SK-N-SH (cell line): ENCODE data around the gene UBAC2. TPM values are rescaled to one million over a fixed set of nuclear protein-coding genes. Genes with fewer than 3 reads are reported as not detected.
"Not testable (repeated sequence)": the region's sequence is repeated elsewhere in the genome, so short reads cannot be mapped to it uniquely, and the experiment has no call there.

Experiments used
- CTCF ChIA-PET: fragments of 300-600, 350-600 bp; formaldehyde crosslinking; extraction: SDS; loops from one replicate; lab custom pipeline; 2021; lab: Yijun Ruan, JAX
- POLR2A ChIA-PET: fragments of 350-600 bp; sonication (Branson Sonifier 250); formaldehyde crosslinking; extraction: SDS; loops from one replicate; lab custom pipeline; 2020; ENCODE audit warnings: antibody characterized with exemption, inconsistent platforms; lab: Yijun Ruan, JAX
- DNase-seq: peaks from one replicate; pipeline ENCODE4 v3.0.0; 2012
- H2AFZ ChIP-seq: fragments of 200-600 bp; sonication (generic); 2 replicates; pipeline ENCODE4 v1.8.1; 2016; ENCODE audit warnings: antibody characterized with exemption, mild to moderate bottlenecking, low read depth
- H3F3A ChIP-seq: fragments of 200-600 bp; sonication (generic); replicated peaks from 2 replicates; pipeline ENCODE3; 2016; ENCODE audit warnings: antibody characterized with exemption, mild to moderate bottlenecking; ENCODE audit not compliant: insufficient read depth
- H3K27ac ChIP-seq, 2 experiments: fragments of 200-500 bp in 1 of 2; fragments of 200-600 bp in 1 of 2; sonication (Bioruptor generic) in 1 of 2; sonication (generic), shearing (Covaris generic) in 1 of 2; 2 replicates each; pipeline versions ENCODE4 v1.5.1 to v1.6.1; 2014 to 2016; ENCODE audit warnings: low read depth in 2 of 2, inconsistent platforms in 1 of 2, low read length in 1 of 2, mild to moderate bottlenecking in 1 of 2, mixed read lengths in 1 of 2
- H3K27me3 ChIP-seq: fragments of 200-600 bp; sonication (generic), shearing (Covaris generic); 2 replicates; pipeline ENCODE4 v1.6.1; 2016; ENCODE audit warnings: mixed run types; ENCODE audit not compliant: insufficient read depth
- H3K36me3 ChIP-seq, 2 experiments: fragments of 200-500 bp in 1 of 2; fragments of 200-600 bp in 1 of 2; sonication (Bioruptor generic) in 1 of 2; sonication (generic) in 1 of 2; replicated peaks in 1 of 2; 2 replicates each; pipeline versions ENCODE3 to v1.5.1; 2014 to 2016; ENCODE audit warnings: low read length in 1 of 2, mild to moderate bottlenecking in 1 of 2; ENCODE audit not compliant: insufficient read depth in 2 of 2, control insufficient read depth in 1 of 2
- H3K4me1 ChIP-seq, 2 experiments: fragments of 200-500 bp in 1 of 2; fragments of 200-600 bp in 1 of 2; sonication (Bioruptor generic) in 1 of 2; sonication (generic), shearing (Covaris generic) in 1 of 2; 2 replicates each; pipeline versions ENCODE4 v1.5.1 to v1.6.1; 2014 to 2016; ENCODE audit warnings: low read depth in 1 of 2, low read length in 1 of 2, mixed run types in 1 of 2; ENCODE audit not compliant: insufficient read depth in 2 of 2, control insufficient read depth in 1 of 2
- H3K4me2 ChIP-seq: fragments of 200-600 bp; sonication (generic), shearing (Covaris generic); 2 replicates; pipeline ENCODE4 v1.6.1; 2017; ENCODE audit warnings: mixed run types
- H3K4me3 ChIP-seq, 2 experiments: fragments of 200-500 bp in 1 of 2; fragments of 200-600 bp in 1 of 2; sonication (Bioruptor generic) in 1 of 2; sonication (generic), shearing (Covaris generic) in 1 of 2; 2 replicates each; pipeline versions ENCODE4 v1.5.1 to v1.8.1; 2014 to 2016; ENCODE audit warnings: low read depth in 2 of 2, inconsistent platforms in 1 of 2, low read length in 1 of 2, mild to moderate bottlenecking in 1 of 2, mixed read lengths in 1 of 2, moderate library complexity in 1 of 2
- H3K79me2 ChIP-seq: fragments of 200-600 bp; sonication (generic); 2 replicates; pipeline ENCODE4 v1.8.1; 2017; ENCODE audit warnings: mild to moderate bottlenecking; ENCODE audit not compliant: insufficient read depth
- H3K9ac ChIP-seq: fragments of 200-600 bp; sonication (generic); 2 replicates; pipeline ENCODE4 v1.6.1; 2017; ENCODE audit warnings: mixed run types
- H3K9me2 ChIP-seq: fragments of 200-600 bp; sonication (generic); 2 replicates; pipeline ENCODE4 v1.6.1; 2017; ENCODE audit warnings: mixed run types
- H3K9me3 ChIP-seq: fragments of 200-600 bp; sonication (generic); 2 replicates; pipeline ENCODE4 v1.6.1; 2017; ENCODE audit warnings: mixed run types, mild to moderate bottlenecking, moderate library complexity
- H4K20me1 ChIP-seq: fragments of 200-600 bp; sonication (generic); 2 replicates; pipeline ENCODE4 v1.6.1; 2017; ENCODE audit warnings: mild to moderate bottlenecking, mixed run types; ENCODE audit not compliant: insufficient read depth
- CTCF ChIP-seq: fragments of 200-600 bp; sonication (generic); IDR thresholded peaks from 2 replicates; pipeline ENCODE4 v1.6.1; 2017; ENCODE audit warnings: antibody characterized with exemption, mild to moderate bottlenecking, moderate library complexity
- FOXM1 ChIP-seq: IDR thresholded peaks from 2 replicates; pipeline ENCODE4 v1.4.0; 2012; ENCODE audit warnings: low read depth, mild to moderate bottlenecking
- POLR2AphosphoS5 ChIP-seq: IDR thresholded peaks from 2 replicates; pipeline ENCODE4 v1.6.1; 2012; ENCODE audit warnings: low read depth, low read length
- RCOR1 ChIP-seq: fragments of 150-350 bp; IDR thresholded peaks from 2 replicates; pipeline ENCODE4 v1.6.1; 2017; ENCODE audit warnings: antibody characterized with exemption, low read length
- SMC3 ChIP-seq: IDR thresholded peaks from 2 replicates; pipeline ENCODE4 v1.6.1; 2012; ENCODE audit warnings: low read depth, low read length, improper control_type of control experiment
- TCF12 ChIP-seq: IDR thresholded peaks from 2 replicates; pipeline ENCODE4 v1.4.0; 2012
- TEAD4 ChIP-seq: IDR thresholded peaks from 2 replicates; pipeline ENCODE4 v1.4.0; 2012; ENCODE audit warnings: mild to moderate bottlenecking, borderline replicate concordance; ENCODE audit not compliant: insufficient read depth
- WGBS: methylation state at CpG from one replicate; pipeline ENCODE4 v1.1.6; 2017; ENCODE audit warnings: low lambda C conversion rate; 5-methylcytosine and 5-hydroxymethylcytosine counted together
- polyA plus RNA-seq, 3 experiments: library from polyadenylated mRNA; depleted of rRNA; stranded (reverse); fragments of >200 nt; gene quantifications; 2 replicates each; pipeline ENCODE4 v1.2.3, GENCODE V29; 2012
- TF ChIP-seq, protein P1 (sequence below): fragments of 150-350 bp; IDR thresholded peaks from 2 replicates; pipeline ENCODE4 v1.6.1; 2017; ENCODE audit warnings: antibody characterized with exemption, low read length, low read depth, borderline replicate concordance

UBAC2 gene
- polyA plus RNA-seq, 1 of the 3 experiments (the other 2 are of a cell fraction), result 79.0 TPM

DNA sequence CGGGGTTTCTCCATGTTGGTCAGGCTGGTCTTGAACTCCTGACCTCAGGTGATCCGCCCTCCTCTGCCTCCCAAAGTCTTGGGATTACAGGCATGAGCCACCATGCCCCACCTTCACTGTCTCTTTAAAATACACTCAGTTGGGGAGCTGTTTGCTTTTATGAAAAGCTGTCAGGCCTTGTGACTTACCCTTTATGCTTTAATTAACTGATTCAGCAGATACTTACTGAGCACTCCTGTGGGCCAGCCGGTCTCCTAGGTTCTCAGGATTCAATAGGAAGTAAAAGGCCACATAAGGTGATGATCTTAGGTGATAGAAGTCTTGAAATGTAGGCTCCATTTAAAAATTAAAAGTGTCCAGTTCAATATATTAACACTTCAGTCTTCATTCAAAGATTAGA lies 7.5 kb downstream of the UBAC2 start (continued):
- TF ChIP-seq CTCF, result no peak
- no peak for TF ChIP-seq POLR2AphosphoS5

DNA sequence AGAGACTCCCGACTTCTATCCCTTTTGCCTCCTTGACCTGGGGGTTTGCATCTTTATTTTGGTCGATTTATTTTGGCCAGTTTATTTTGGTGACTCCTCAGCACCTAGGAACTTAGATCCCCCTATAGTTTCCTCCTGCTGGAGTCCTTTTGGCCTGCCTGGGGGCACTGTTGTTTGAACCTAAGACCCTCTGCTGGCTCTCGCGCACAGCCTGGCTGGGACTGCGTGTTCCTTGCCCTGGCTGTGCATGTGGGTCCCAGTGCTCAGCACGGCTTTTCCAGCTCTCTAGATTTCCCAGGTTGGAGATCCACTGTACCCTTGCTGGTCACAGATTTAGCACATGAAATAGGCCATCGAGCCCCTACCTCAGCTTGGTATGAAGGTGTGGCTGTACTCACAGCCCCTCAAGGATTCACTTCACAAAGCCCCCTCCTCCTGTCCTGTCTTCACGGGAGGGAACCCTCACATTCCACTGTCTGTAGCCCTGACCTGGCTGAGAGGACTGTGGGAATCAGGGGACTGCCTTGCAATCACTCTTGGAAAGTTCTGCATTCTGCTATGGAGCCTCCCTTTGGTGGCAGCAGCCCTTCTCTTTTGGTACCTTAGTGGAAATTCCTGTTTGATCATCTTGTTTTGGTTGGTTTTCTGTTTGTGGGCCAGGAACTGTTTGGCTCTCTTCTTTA lies 8.3 kb downstream of the UBAC2 start:
- H3K9ac ChIP-seq, result no peak overlapping the region
- 84% methylated on average over 7 of the region's 8 CpGs for WGBS
- no peaks in the 10 kb centered on the region; a peak in 1 of 4 replicates for H3K4me1 ChIP-seq
- H3K4me3 ChIP-seq, result no peak overlapping the region
- ChIA-PET POLR2A (no interaction called here), CTCF (no interaction called here)
- H3K27ac ChIP-seq, result no peak overlapping the region
- no peak overlapping the region for H2AFZ ChIP-seq
- DNase-seq, result no peak
- H3K36me3 ChIP-seq, result peaks cover 0 to 4% of the 10 kb centered on the region in 2 experiments
- H3K27me3 ChIP-seq, result no peaks in the 10 kb centered on the region
- H3K9me2 ChIP-seq, result no peaks in the 10 kb centered on the region
- H3F3A ChIP-seq, result no peaks in the 10 kb centered on the region
- H4K20me1 ChIP-seq, result peaks cover 19% of the 10 kb centered on the region; the same call in 1 of the 2 replicates
- no peak overlapping the region for H3K4me2 ChIP-seq
- TF ChIP-seq TCF12, result no peak
- H3K79me2 ChIP-seq, result peaks cover 92% of the 10 kb centered on the region
- H3K9me3 ChIP-seq, result no peaks in the 10 kb centered on the region

GRCh38 chr13:99210627-99211026 lies 10.0 kb downstream of the UBAC2 start:
- 99% methylated on average over 9 of the region's 9 CpGs for WGBS
- CTCF ChIA-PET, H3K4me2 ChIP-seq, DNase-seq, POLR2A ChIA-PET, H3K4me3 ChIP-seq, H3K27me3 ChIP-seq, H3K9me3 ChIP-seq, H3K9ac ChIP-seq, H3K36me3 ChIP-seq, H3K27ac ChIP-seq, H3K4me1 ChIP-seq, H3F3A ChIP-seq, H3K9me2 ChIP-seq, H2AFZ ChIP-seq: not testable (repeated sequence)
- Histone ChIP-seq H3K79me2 (peaks cover 89% of the 10 kb centered on the region), H4K20me1 (peaks cover 10% of the 10 kb centered on the region; the same call in 1 of the 2 replicates)

GRCh38 chr13:99211421-99212035 lies 10.9 kb downstream of the UBAC2 start:
- DNase-seq, result no peak
- Histone ChIP-seq H3K79me2 (peaks cover 90% of the 10 kb centered on the region), H3K27ac (no peak overlapping the region), H3K27me3 (no peaks in the 10 kb centered on the region), H2AFZ (no peak overlapping the region), H3K4me3 (no peak overlapping the region), H3K9ac (no peak overlapping the region), H4K20me1 (peaks cover 7% of the 10 kb centered on the region; the same call in 1 of the 2 replicates), H3K9me3 (no peaks in the 10 kb centered on the region), H3F3A (no peaks in the 10 kb centered on the region), H3K36me3 (peaks cover 3 to 4% of the 10 kb centered on the region in 2 experiments), H3K4me2 (no peak overlapping the region), H3K4me1 (no peaks in the 10 kb centered on the region; a peak in 1 of 4 replicates), H3K9me2 (no peaks in the 10 kb centered on the region)
- WGBS, result 92% methylated on average over 5 of the region's 5 CpGs
- CTCF ChIA-PET, result interaction anchor here (1.4 kb wide), 1 partner anchor 10 kb away, joined by 3 read pairs; no protein-coding TSS in a partner anchor
- POLR2A ChIA-PET, result no interaction called here
- TF ChIP-seq, protein P1, sequence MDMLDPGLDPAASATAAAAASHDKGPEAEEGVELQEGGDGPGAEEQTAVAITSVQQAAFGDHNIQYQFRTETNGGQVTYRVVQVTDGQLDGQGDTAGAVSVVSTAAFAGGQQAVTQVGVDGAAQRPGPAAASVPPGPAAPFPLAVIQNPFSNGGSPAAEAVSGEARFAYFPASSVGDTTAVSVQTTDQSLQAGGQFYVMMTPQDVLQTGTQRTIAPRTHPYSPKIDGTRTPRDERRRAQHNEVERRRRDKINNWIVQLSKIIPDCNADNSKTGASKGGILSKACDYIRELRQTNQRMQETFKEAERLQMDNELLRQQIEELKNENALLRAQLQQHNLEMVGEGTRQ, result no peak
- TF ChIP-seq CTCF (no peak), TEAD4 (no peak), FOXM1 (no peak), SMC3 (no peak), RCOR1 (no peak)
